ENCODE measurements around the gene ARHGAP30. TPM values are rescaled to one million over a fixed set of nuclear protein-coding genes. Genes with fewer than 3 reads are reported as not detected.

ARHGAP30 gene
- total RNA-seq, 1 experiment from 2014 or later, result 0.36 TPM

DNA sequence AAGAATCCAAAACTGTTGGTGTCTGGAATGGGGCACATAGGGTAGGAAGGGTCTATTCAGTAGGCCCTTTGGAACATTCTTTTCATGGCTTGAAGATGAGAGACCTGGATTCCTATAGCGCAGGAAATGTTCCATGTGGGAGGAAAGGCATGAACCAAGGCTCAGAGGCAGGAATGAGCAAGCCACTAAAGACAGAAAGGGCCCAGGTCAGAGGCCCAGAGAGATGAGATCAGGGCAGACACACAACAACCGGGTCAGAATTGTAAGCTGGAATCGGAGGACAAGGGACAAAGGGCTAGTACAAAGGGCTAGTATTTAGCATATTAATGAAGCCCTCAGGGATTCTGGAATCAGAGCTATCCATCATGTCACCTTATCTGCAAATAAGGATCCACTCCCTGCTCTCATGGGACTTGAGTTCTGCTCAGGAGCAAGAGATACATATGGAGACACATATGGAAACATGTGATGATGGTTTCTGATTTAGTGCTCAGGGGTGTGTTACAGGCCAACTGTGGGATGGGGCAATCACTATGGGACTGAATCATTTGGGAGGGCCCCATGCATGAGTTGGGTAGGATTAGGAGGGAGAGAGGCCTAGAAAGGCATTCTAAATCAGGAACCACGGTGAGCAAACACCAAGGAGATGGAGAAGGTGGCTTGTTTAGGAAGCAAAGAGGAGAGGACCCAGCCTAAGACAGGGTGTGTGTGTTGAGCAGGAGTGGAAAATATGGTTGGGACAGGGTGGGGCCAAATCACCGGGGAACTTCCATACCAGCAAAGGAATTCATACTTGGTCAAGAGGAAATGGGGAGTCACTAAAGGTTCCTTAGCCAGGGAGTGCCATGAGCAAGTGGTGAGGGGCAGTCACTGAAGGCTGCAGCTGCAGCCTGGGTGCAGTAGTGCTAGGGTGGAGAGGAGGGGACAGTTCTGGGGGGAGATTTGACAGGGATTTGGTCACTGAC lies 11.0 kb upstream of the ARHGAP30 start:
- Histone ChIP-seq H3K27me3 (ENCODE audit: control insufficient read depth, insufficient read depth, low read length) (no peaks in the 10 kb centered on the region), H3K9me3 (ENCODE audit: control insufficient read depth, insufficient read depth, low read depth, low read length) (no peaks in the 10 kb centered on the region), H3K4me1 (ENCODE audit: control insufficient read depth, insufficient read depth, low read length) (peaks cover 4% of the 10 kb centered on the region; the same call in 1 of the 2 replicates), H3K4me3 (ENCODE audit: low read depth in 2 of 2, low read length in 2 of 2) (no peak overlapping the region), H3K36me3 (ENCODE audit: control insufficient read depth, insufficient read depth, low read length) (no peaks in the 10 kb centered on the region), H3K27ac (ENCODE audit: low read length) (no peak overlapping the region)
- ChIA-PET POLR2A (interaction anchor here (0.6 kb wide), 1 partner anchor 74 kb away, joined by 4 read pairs; no protein-coding TSS in a partner anchor), CTCF (no interaction called here)
- ATAC-seq (no peak), DNase-seq (ENCODE audit: low read depth, low spot score) (no peak)
- TF ChIP-seq POLR2AphosphoS5 (IDR thresholded peaks at IDR 0.05; ENCODE audit: low read depth, low read length), result no peak
- no peak for TF ChIP-seq TCF7L2 (IDR thresholded peaks at IDR 0.05; ENCODE audit: low read depth, low read length)
- no peak for TF ChIP-seq SIN3A (IDR thresholded peaks at IDR 0.05; ENCODE audit: borderline replicate concordance, insufficient read depth, low read depth, low read length)
- TF ChIP-seq CTCF (IDR thresholded peaks at IDR 0.05), result no peak
- TF ChIP-seq REST (IDR thresholded peaks at IDR 0.05; ENCODE audit: insufficient read depth in 1 of 2, low read depth in 2 of 2, low read length in 1 of 2), result no peak
- no TSS peak for BruUV-seq (replicated peaks)
- in situ Hi-C loops (cut with HindIII; ENCODE audit: low pct_unique_long_range_greater_than_20kb, low sequenced_read_pairs) (no loop called here), intact Hi-C loops (cut with micrococcal nuclease; ENCODE audit: unreplicated experiment) (no loop called here)

DNA sequence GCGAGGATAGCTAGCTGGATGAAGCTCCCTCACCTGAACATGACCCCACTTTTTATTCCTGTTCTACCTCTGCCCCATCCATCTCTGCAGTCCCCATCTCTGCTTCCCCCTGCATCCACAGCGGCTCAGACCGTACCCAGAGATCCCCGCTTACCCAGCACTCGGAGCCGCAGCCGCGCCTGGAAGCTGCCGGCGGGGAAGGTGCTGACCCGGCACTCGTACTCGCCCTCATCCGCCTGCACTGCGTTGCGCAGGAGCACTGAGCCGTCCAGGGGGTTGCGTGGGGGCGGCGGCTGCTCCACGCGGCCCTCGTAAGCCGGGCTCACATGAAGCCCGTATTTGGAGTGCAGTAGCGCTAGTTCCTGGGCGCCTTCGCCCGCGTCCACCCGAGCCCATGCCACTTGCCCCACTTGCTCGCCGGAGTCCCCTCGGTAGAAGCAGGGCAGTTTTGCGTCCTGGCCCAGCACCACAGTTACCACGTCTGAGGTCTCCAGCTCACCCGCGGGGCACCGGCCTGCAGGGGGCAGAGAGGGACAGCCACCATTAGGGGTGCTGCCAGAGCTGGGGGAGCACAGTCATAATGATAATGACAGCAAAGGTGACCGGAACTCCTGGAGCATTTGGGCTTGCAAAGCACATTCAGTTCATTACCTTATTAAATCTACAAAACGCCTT lies 9.9 kb upstream of the ARHGAP30 start:
- BruUV-seq (replicated peaks), result no TSS peak
- in situ Hi-C loops (cut with HindIII; ENCODE audit: low pct_unique_long_range_greater_than_20kb, low sequenced_read_pairs), result no loop called here
- POLR2A ChIA-PET, result no interaction called here
- H3K4me3 ChIP-seq (ENCODE audit: low read depth in 2 of 2, low read length in 2 of 2), result no peak overlapping the region
- no peaks in the 10 kb centered on the region for H3K36me3 ChIP-seq (ENCODE audit: control insufficient read depth, insufficient read depth, low read length)
- ATAC-seq (no peak), DNase-seq (ENCODE audit: low read depth, low spot score) (no peak)
- intact Hi-C loops (cut with micrococcal nuclease; ENCODE audit: unreplicated experiment), result no loop called here
- no peaks in the 10 kb centered on the region for H3K27me3 ChIP-seq (ENCODE audit: control insufficient read depth, insufficient read depth, low read length)
- H3K9me3 ChIP-seq (ENCODE audit: control insufficient read depth, insufficient read depth, low read depth, low read length), result no peaks in the 10 kb centered on the region
- H3K4me1 ChIP-seq (ENCODE audit: control insufficient read depth, insufficient read depth, low read length), result peaks cover 4% of the 10 kb centered on the region; the same call in 1 of the 2 replicates
- CTCF ChIA-PET, result interaction anchor here (0.6 kb wide), 1 partner anchor 89 kb away, joined by 5 read pairs; no protein-coding TSS in a partner anchor
- H3K27ac ChIP-seq (ENCODE audit: low read length), result no peak overlapping the region
- no peak for TF ChIP-seq REST (IDR thresholded peaks at IDR 0.05; ENCODE audit: insufficient read depth in 1 of 2, low read depth in 2 of 2, low read length in 1 of 2)
- no peak for TF ChIP-seq SIN3A (IDR thresholded peaks at IDR 0.05; ENCODE audit: borderline replicate concordance, insufficient read depth, low read depth, low read length)
- TF ChIP-seq TCF7L2 (IDR thresholded peaks at IDR 0.05; ENCODE audit: low read depth, low read length), result no peak
- no peak for TF ChIP-seq POLR2AphosphoS5 (IDR thresholded peaks at IDR 0.05; ENCODE audit: low read depth, low read length)
- TF ChIP-seq CTCF (IDR thresholded peaks at IDR 0.05), result no peak

Data from Panc1 (cell line).